WTC11 (cell line): Measurements from ENCODE around the gene FASN. TPM values are rescaled to one million over a fixed set of nuclear protein-coding genes. Genes with fewer than 3 reads are reported as not detected.

ENCODE experiments used
- ATAC-seq: fragments of 200-7000 bp; cut with Tn5 transposase; 2 replicates; pipeline ENCODE4 v1.10.0; 2021; ENCODE audit warnings: mild to moderate bottlenecking, moderate library complexity
- CTCF ChIA-PET: fragments of 300-600 bp; sonication (Branson Sonifier 250); formaldehyde crosslinking; loops from one replicate; lab custom pipeline; 2021; ENCODE audit warnings: antibody characterized with exemption; lab: Charles Lee
- POLR2A ChIA-PET: fragments of 350-600 bp; sonication (Branson Sonifier 250); formaldehyde crosslinking; loops from one replicate; lab custom pipeline; 2021; ENCODE audit warnings: antibody characterized with exemption; lab: Charles Lee
- DNase-seq: peaks from one replicate; pipeline ENCODE4 v3.0.0; 2021; ENCODE audit warnings: low spot score
- H3K27ac Mint-ChIP-seq: 2 replicates; pipeline ENCODE4 v1.8.0; 2021; ENCODE audit warnings: mixed read lengths
- H3K27me3 Mint-ChIP-seq: 2 replicates; pipeline ENCODE4 v1.8.0; 2021; ENCODE audit warnings: low read depth, mild to moderate bottlenecking, moderate library complexity, mixed read lengths
- H3K36me3 Mint-ChIP-seq: 2 replicates; pipeline ENCODE4 v1.8.0; 2021; ENCODE audit warnings: mixed read lengths
- H3K4me1 Mint-ChIP-seq: 2 replicates; pipeline ENCODE4 v1.8.0; 2022; ENCODE audit warnings: mixed read lengths
- H3K4me3 Mint-ChIP-seq: 2 replicates; pipeline ENCODE4 v1.8.0; 2021; ENCODE audit warnings: mild to moderate bottlenecking, moderate library complexity, mixed read lengths
- H3K9me3 Mint-ChIP-seq: 2 replicates; pipeline ENCODE4 v1.8.0; 2021; ENCODE audit warnings: mixed read lengths
- ARID4B ChIP-seq: sonication (generic); formaldehyde crosslinking; IDR thresholded peaks from 2 replicates; pipeline ENCODE4 v1.8.0; 2023; ENCODE audit warnings: missing genetic modification reagents, mild to moderate bottlenecking, borderline replicate concordance
- E2F1 ChIP-seq: sonication (generic); formaldehyde crosslinking; IDR thresholded peaks from 2 replicates; pipeline ENCODE4 v1.8.0; 2022; ENCODE audit warnings: mild to moderate bottlenecking, missing genetic modification reagents
- E2F4 ChIP-seq: sonication (generic); formaldehyde crosslinking; IDR thresholded peaks from 2 replicates; pipeline ENCODE4 v1.8.1; 2022; ENCODE audit warnings: low read depth, mild to moderate bottlenecking, moderate library complexity, missing genetic modification reagents, borderline replicate concordance
- ESRRA ChIP-seq: sonication (generic); formaldehyde crosslinking; IDR thresholded peaks from 2 replicates; pipeline ENCODE4 v1.8.1; 2022; ENCODE audit warnings: mild to moderate bottlenecking, missing genetic modification reagents, borderline replicate concordance
- FOXK1 ChIP-seq: sonication (generic); formaldehyde crosslinking; IDR thresholded peaks from 2 replicates; pipeline ENCODE4 v1.8.0; 2022; ENCODE audit warnings: mild to moderate bottlenecking, moderate library complexity, missing genetic modification reagents
- FOXP1 ChIP-seq: sonication (generic); formaldehyde crosslinking; IDR thresholded peaks from 2 replicates; pipeline ENCODE4 v1.8.0; 2022; ENCODE audit warnings: missing genetic modification reagents, mild to moderate bottlenecking, moderate library complexity, borderline replicate concordance
- FOXP4 ChIP-seq: sonication (generic); formaldehyde crosslinking; IDR thresholded peaks from 2 replicates; pipeline ENCODE4 v1.8.0; 2022; ENCODE audit warnings: mild to moderate bottlenecking, missing genetic modification reagents
- GRHL2 ChIP-seq: fragments of 250-450 bp; sonication (Bioruptor Pico); IDR thresholded peaks from 2 replicates; pipeline ENCODE4 v1.8.0; 2022; ENCODE audit warnings: mild to moderate bottlenecking, moderate library complexity; ENCODE audit not compliant: insufficient replicate concordance, severe bottlenecking
- HMGXB4 ChIP-seq: sonication (generic); formaldehyde crosslinking; IDR thresholded peaks from 2 replicates; pipeline ENCODE4 v1.8.1; 2023; ENCODE audit warnings: mild to moderate bottlenecking, moderate library complexity, missing genetic modification reagents
- JUN ChIP-seq: sonication (generic); formaldehyde crosslinking; IDR thresholded peaks from 2 replicates; pipeline ENCODE4 v1.8.0; 2023; ENCODE audit warnings: mild to moderate bottlenecking, missing genetic modification reagents
- NFE2L1 ChIP-seq: sonication (generic); formaldehyde crosslinking; IDR thresholded peaks from 2 replicates; pipeline ENCODE4 v1.8.1; 2023; ENCODE audit warnings: missing genetic modification reagents
- NR1H2 ChIP-seq: sonication (generic); formaldehyde crosslinking; IDR thresholded peaks from 2 replicates; pipeline ENCODE4 v1.9.0; 2021; ENCODE audit warnings: mild to moderate bottlenecking, moderate library complexity, missing genetic modification reagents
- TEAD4 ChIP-seq: sonication (generic); formaldehyde crosslinking; IDR thresholded peaks from 2 replicates; pipeline ENCODE4 v1.8.0; 2022; ENCODE audit warnings: mild to moderate bottlenecking, missing genetic modification reagents
- ZBTB21 ChIP-seq: sonication (generic); formaldehyde crosslinking; IDR thresholded peaks from 2 replicates; pipeline ENCODE4 v1.8.1; 2023; ENCODE audit warnings: mild to moderate bottlenecking, missing genetic modification reagents, borderline replicate concordance
- ZNF121 ChIP-seq: sonication (generic); formaldehyde crosslinking; IDR thresholded peaks from 2 replicates; pipeline ENCODE4 v1.8.0; 2023; ENCODE audit warnings: missing genetic modification reagents
- ZNF138 ChIP-seq: sonication (generic); formaldehyde crosslinking; conservative IDR thresholded peaks from 2 replicates; pipeline ENCODE4 v1.8.1; 2022; ENCODE audit warnings: mild to moderate bottlenecking, moderate library complexity, missing genetic modification reagents
- ZNF219 ChIP-seq: sonication (generic); formaldehyde crosslinking; IDR thresholded peaks from 2 replicates; pipeline ENCODE4 v1.8.0; 2023; ENCODE audit warnings: missing genetic modification reagents, mild to moderate bottlenecking, borderline replicate concordance
- ZNF232 ChIP-seq: sonication (generic); formaldehyde crosslinking; IDR thresholded peaks from 2 replicates; pipeline ENCODE4 v1.8.0; 2022; ENCODE audit warnings: mild to moderate bottlenecking, missing genetic modification reagents
- ZNF263 ChIP-seq: sonication (generic); formaldehyde crosslinking; IDR thresholded peaks from 2 replicates; pipeline ENCODE4 v1.8.1; 2022; ENCODE audit warnings: low read depth, mild to moderate bottlenecking, moderate library complexity, missing genetic modification reagents
- ZNF396 ChIP-seq: fragments of 250-450 bp; sonication (Bioruptor Pico); IDR thresholded peaks from 2 replicates; pipeline ENCODE4 v1.8.0; 2021; ENCODE audit warnings: mild to moderate bottlenecking, moderate library complexity, borderline replicate concordance
- ZNF416 ChIP-seq: fragments of 250-450 bp; sonication (Bioruptor Pico); IDR thresholded peaks from 2 replicates; pipeline ENCODE4 v1.9.0; 2021; ENCODE audit warnings: mild to moderate bottlenecking, inconsistent platforms
- ZNF423 ChIP-seq: fragments of 250-450 bp; sonication (Bioruptor Pico); IDR thresholded peaks from 2 replicates; pipeline ENCODE4 v2.1.2; 2022; ENCODE audit warnings: mild to moderate bottlenecking, moderate library complexity
- ZNF512 ChIP-seq: sonication (generic); formaldehyde crosslinking; IDR thresholded peaks from 2 replicates; pipeline ENCODE4 v1.8.1; 2022; ENCODE audit warnings: missing genetic modification reagents, borderline replicate concordance
- total RNA-seq: library from RNA; stranded (reverse); gene quantifications from 3 replicates; pipeline ENCODE4 v1.2.3, GENCODE V29; 2021

FASN gene
- total RNA-seq, 1 experiment from 2014 or later = 742 TPM

- no peaks in the 10 kb centered on the region for H3K36me3 Mint-ChIP-seq
- no peaks in the 10 kb centered on the region for H3K9me3 Mint-ChIP-seq
- H3K4me3 Mint-ChIP-seq = no peak overlapping the region
- 0 out of 2 replicates have a peak overlapping the region, but pooled peaks have one; percentile 62 for H3K27ac Mint-ChIP-seq
- DNase-seq = no peak
- POLR2A ChIA-PET = interaction anchor here (0.5 kb wide), 1 partner anchor 12 kb away, joined by 3 read pairs; no protein-coding TSS in a partner anchor
- peaks cover 7% of the 10 kb centered on the region for H3K27me3 Mint-ChIP-seq
- TF ChIP-seq ZNF138 (no peak), E2F1 (CRISPR knock-in tag) (no peak), ARID4B (CRISPR knock-in tag) (no peak), ZNF512 (CRISPR knock-in tag) (no peak), ZNF423 (CRISPR knock-in tag) (no peak), ZBTB21 (CRISPR knock-in tag) (no peak), NFE2L1 (no peak), FOXP1 (CRISPR knock-in tag) (no peak), NR1H2 (CRISPR knock-in tag) (no peak), TEAD4 (CRISPR knock-in tag) (no peak), ZNF232 (CRISPR knock-in tag) (no peak), FOXP4 (no peak), ZNF121 (CRISPR knock-in tag) (no peak), ESRRA (CRISPR knock-in tag) (no peak)
- H3K4me1 Mint-ChIP-seq = peaks cover 10% of the 10 kb centered on the region
- CTCF ChIA-PET = interaction anchor here (0.7 to 1.7 kb wide), 3 partner anchors 13 to 89 kb away, joined by 3 to 7 read pairs (median 5); no protein-coding TSS in a partner anchor
- ATAC-seq = peak; percentile 50; the same call in 1 of the 2 replicates
These were observed 20.9 kb upstream of the FASN start for GRCh38 chr17:82118815-82119380.

- Mint-ChIP-seq H3K4me3 (no peak overlapping the region), H3K27me3 (peaks cover 13% of the 10 kb centered on the region), H3K36me3 (no peaks in the 10 kb centered on the region), H3K27ac (no peak overlapping the region), H3K9me3 (no peaks in the 10 kb centered on the region), H3K4me1 (peaks cover 10% of the 10 kb centered on the region)
- ChIA-PET CTCF (interaction anchor here (1.9 kb wide), 1 partner anchor 15 kb away, joined by 5 read pairs; no protein-coding TSS in a partner anchor), POLR2A (interaction anchor here (0.5 kb wide), 1 partner anchor 12 kb away, joined by 3 read pairs; no protein-coding TSS in a partner anchor)
- no peak for DNase-seq
- no peak for ATAC-seq
- TF ChIP-seq ZNF219 (CRISPR knock-in tag) (no peak), ZNF396 (CRISPR knock-in tag) (no peak), JUN (CRISPR knock-in tag) (no peak), ZNF416 (CRISPR knock-in tag) (no peak), HMGXB4 (CRISPR knock-in tag) (no peak), FOXK1 (CRISPR knock-in tag) (no peak), ZNF263 (CRISPR knock-in tag) (no peak), GRHL2 (CRISPR knock-in tag) (no peak), E2F4 (CRISPR knock-in tag) (no peak)
These were observed 20.3 kb upstream of the FASN start for GRCh38 chr17:82118168-82118814.
